Activated naive CD4-positive, alpha-beta T cell treated with anti-CD3 and anti-CD28 coated beads for 36 hours (primary cell): Measurements from ENCODE around the gene VAMP5. TPM values are rescaled to one million over a fixed set of nuclear protein-coding genes. Genes with fewer than 3 reads are reported as not detected.
"Not testable (repeated sequence)": the region's sequence is repeated elsewhere in the genome, so short reads cannot be mapped to it uniquely, and the experiment has no call there.

Source experiments
- CTCF ChIA-PET: fragments of 350-600 bp; sonication (Branson Sonifier 250); formaldehyde crosslinking; loops from one replicate; lab custom pipeline; 2021; ENCODE audit warnings: antibody characterized with exemption; lab: Charles Lee
- DNase-seq: peaks from one replicate; pipeline ENCODE4 v3.0.0-alpha.2; 2020
- H3K27ac Mint-ChIP-seq: one replicate; pipeline ENCODE4 v1.8.0; 2021; ENCODE audit warnings: mild to moderate bottlenecking, mixed read lengths
- H3K27me3 Mint-ChIP-seq: one replicate; pipeline ENCODE4 v1.8.0; 2021; ENCODE audit warnings: low read depth, mixed read lengths
- H3K36me3 Mint-ChIP-seq: one replicate; pipeline ENCODE4 v1.8.0; 2021; ENCODE audit warnings: low read depth, mixed read lengths
- H3K4me1 Mint-ChIP-seq: one replicate; pipeline ENCODE4 v1.8.0; 2021; ENCODE audit warnings: low read depth, mixed read lengths
- H3K4me3 Mint-ChIP-seq: one replicate; pipeline ENCODE4 v1.8.0; 2021; ENCODE audit warnings: mild to moderate bottlenecking, moderate library complexity, mixed read lengths
- H3K9me3 Mint-ChIP-seq: one replicate; pipeline ENCODE4 v1.8.0; 2021; ENCODE audit warnings: mixed read lengths
- intact Hi-C: fragments of 100-400 bp; cut with micrococcal nuclease; formaldehyde crosslinking; loops from one replicate; pipeline ENCODE4 v1.15.1; 2023
- total RNA-seq, 2 experiments: library from RNA; stranded (reverse); gene quantifications; one replicate each; pipeline ENCODE4 v1.2.3, GENCODE V29; 2021

VAMP5 gene
- total RNA-seq, 2 experiments from 2014 or later, result 18.4 to 21.8 TPM

- peak overlapping the region; percentile 91 for H3K4me3 Mint-ChIP-seq
- DNase-seq, result no peak
- no peaks in the 10 kb centered on the region for H3K27me3 Mint-ChIP-seq
- H3K4me1 Mint-ChIP-seq, result peaks cover 35% of the 10 kb centered on the region
- intact Hi-C loops, result no loop called here
- peak overlapping the region; percentile 37 for H3K27ac Mint-ChIP-seq
- peaks cover 57% of the 10 kb centered on the region for H3K36me3 Mint-ChIP-seq
- H3K9me3 Mint-ChIP-seq, result no peaks in the 10 kb centered on the region
- CTCF ChIA-PET, result interaction anchor here (4.6 to 11.3 kb wide), 2 partner anchors 10 to 123 kb away, joined by 31 to 111 read pairs; partner anchors contain the start of gene SH2D6
These were observed 41.5 kb upstream of the VAMP5 start for GRCh38 chr2:85542777-85543176.

- intact Hi-C loops, H3K4me3 Mint-ChIP-seq, H3K9me3 Mint-ChIP-seq, H3K27me3 Mint-ChIP-seq, DNase-seq: not testable (repeated sequence)
- peak overlapping the region; percentile 36 for H3K27ac Mint-ChIP-seq
- H3K4me1 Mint-ChIP-seq, result peaks cover 35% of the 10 kb centered on the region
- CTCF ChIA-PET, result interaction anchor here (0.7 to 11.3 kb wide), 3 partner anchors 8 to 571 kb away, joined by 3 to 111 read pairs (median 31); partner anchors contain the start of gene SH2D6
- H3K36me3 Mint-ChIP-seq, result peaks cover 53% of the 10 kb centered on the region
These were observed 40.0 kb upstream of the VAMP5 start for GRCh38 chr2:85544254-85544691.

GRCh38 chr2:85544915-85545779 is 39.1 kb upstream of the VAMP5 start:
- H3K27ac Mint-ChIP-seq, intact Hi-C loops, H3K4me3 Mint-ChIP-seq, H3K9me3 Mint-ChIP-seq, H3K27me3 Mint-ChIP-seq, DNase-seq: not testable (repeated sequence)
- peaks cover 35% of the 10 kb centered on the region for H3K4me1 Mint-ChIP-seq
- peaks cover 45% of the 10 kb centered on the region for H3K36me3 Mint-ChIP-seq
- CTCF ChIA-PET, result interaction anchor here (0.7 to 11.3 kb wide), 4 partner anchors 7 to 570 kb away, joined by 3 to 111 read pairs (median 8); no protein-coding TSS in a partner anchor

- Mint-ChIP-seq H3K27ac (peak overlapping the region; percentile 69), H3K36me3 (peaks cover 39% of the 10 kb centered on the region), H3K4me3 (no peak overlapping the region), H3K27me3 (no peaks in the 10 kb centered on the region), H3K9me3 (no peaks in the 10 kb centered on the region), H3K4me1 (peaks cover 33% of the 10 kb centered on the region)
- no peak for DNase-seq
- CTCF ChIA-PET, result interaction anchor here (1.2 to 1.3 kb wide), 3 partner anchors 125 to 154 kb away, joined by 4 to 12 read pairs (median 5); no protein-coding TSS in a partner anchor
- intact Hi-C loops, result no loop called here
These were observed 38.4 kb upstream of the VAMP5 start for GRCh38 chr2:85545780-85546240.

GRCh38 chr2:85547089-85547858 is 37.0 kb upstream of the VAMP5 start:
- no peak for DNase-seq
- Mint-ChIP-seq H3K27me3 (no peaks in the 10 kb centered on the region), H3K36me3 (peaks cover 26% of the 10 kb centered on the region), H3K4me1 (peaks cover 18% of the 10 kb centered on the region), H3K4me3 (peak overlapping the region; percentile 2), H3K9me3 (no peaks in the 10 kb centered on the region), H3K27ac (peak overlapping the region; percentile 69)
- intact Hi-C loops, result no loop called here
- CTCF ChIA-PET, result interaction anchor here (1.3 to 11.2 kb wide), 4 partner anchors 8 to 155 kb away, joined by 4 to 282 read pairs (median 76); partner anchors contain the start of genes GGCX, MAT2A and SH2D6

- Mint-ChIP-seq H3K27me3 (no peaks in the 10 kb centered on the region), H3K9me3 (no peaks in the 10 kb centered on the region), H3K4me3 (peak overlapping the region; percentile 2), H3K27ac (peak overlapping the region; percentile 21), H3K4me1 (peaks cover 10% of the 10 kb centered on the region), H3K36me3 (peaks cover 18% of the 10 kb centered on the region)
- no peak for DNase-seq
- intact Hi-C loops, result no loop called here
- CTCF ChIA-PET, result interaction anchor here (1.0 to 11.2 kb wide), 7 partner anchors 9 to 156 kb away, joined by 3 to 282 read pairs (median 41); partner anchors contain the start of genes GGCX, MAT2A and SH2D6
These were observed 36.2 kb upstream of the VAMP5 start for GRCh38 chr2:85547859-85548607.

GRCh38 chr2:85548608-85548900 is 35.7 kb upstream of the VAMP5 start:
- H3K27me3 Mint-ChIP-seq, result no peaks in the 10 kb centered on the region
- H3K9me3 Mint-ChIP-seq, result no peaks in the 10 kb centered on the region
- H3K4me3 Mint-ChIP-seq, result no peak overlapping the region
- no peak overlapping the region for H3K27ac Mint-ChIP-seq
- CTCF ChIA-PET, result interaction anchor here (1.0 to 11.2 kb wide), 7 partner anchors 9 to 156 kb away, joined by 3 to 282 read pairs (median 41); partner anchors contain the start of genes GGCX, MAT2A and SH2D6
- intact Hi-C loops, result no loop called here
- no peak for DNase-seq
- peaks cover 7% of the 10 kb centered on the region for H3K4me1 Mint-ChIP-seq
- peaks cover 13% of the 10 kb centered on the region for H3K36me3 Mint-ChIP-seq

- Mint-ChIP-seq H3K4me1 (peaks cover 3% of the 10 kb centered on the region), H3K4me3 (no peak overlapping the region), H3K9me3 (no peaks in the 10 kb centered on the region), H3K36me3 (peaks cover 8% of the 10 kb centered on the region), H3K27me3 (no peaks in the 10 kb centered on the region), H3K27ac (no peak overlapping the region)
- intact Hi-C loops, result no loop called here
- CTCF ChIA-PET, result interaction anchor here (1.0 to 11.2 kb wide), 8 partner anchors 10 to 157 kb away, joined by 3 to 282 read pairs (median 24); partner anchors contain the start of genes GGCX, MAT2A and SH2D6
- no peak for DNase-seq
These were observed 35.1 kb upstream of the VAMP5 start for GRCh38 chr2:85549095-85549494.

GRCh38 chr2:85549826-85550225 is 34.4 kb upstream of the VAMP5 start:
- intact Hi-C loops, result no loop called here

GRCh38 chr2:85550486-85550885 is 33.7 kb upstream of the VAMP5 start:
- Mint-ChIP-seq H3K27me3 (no peaks in the 10 kb centered on the region), H3K36me3 (peaks cover 3% of the 10 kb centered on the region), H3K9me3 (no peaks in the 10 kb centered on the region), H3K4me1 (peaks cover 2% of the 10 kb centered on the region), H3K27ac (no peak overlapping the region), H3K4me3 (no peak overlapping the region)
- intact Hi-C loops, result no loop called here
- DNase-seq, result no peak
- CTCF ChIA-PET, result interaction anchor here (0.7 to 11.2 kb wide), 16 partner anchors 8 to 223 kb away, joined by 3 to 282 read pairs (median 8); partner anchors contain the start of genes GGCX, MAT2A, SH2D6 and TGOLN2

More at GRCh38 chr2:85549826-85550225, 34.4 kb upstream of the VAMP5 start:
- Mint-ChIP-seq H3K9me3 (no peaks in the 10 kb centered on the region), H3K27me3 (no peaks in the 10 kb centered on the region), H3K27ac (no peak overlapping the region), H3K36me3 (peaks cover 5% of the 10 kb centered on the region), H3K4me3 (no peak overlapping the region), H3K4me1 (no peaks in the 10 kb centered on the region)
- no peak for DNase-seq
- CTCF ChIA-PET, result interaction anchor here (1.4 to 11.2 kb wide), 7 partner anchors 11 to 157 kb away, joined by 3 to 282 read pairs (median 41); partner anchors contain the start of genes GGCX, MAT2A and SH2D6
